GM15510 (cell line): ENCODE results near the gene SLC35F4.

Source experiments
- POLR2A ChIP-seq: IDR thresholded peaks from 3 replicates; pipeline ENCODE4 v1.6.1; 2011; ENCODE audit warnings: borderline replicate concordance; ENCODE audit not compliant: insufficient read length; ENCODE audit errors: extremely low read depth

The SLC35F4 gene

DNA sequence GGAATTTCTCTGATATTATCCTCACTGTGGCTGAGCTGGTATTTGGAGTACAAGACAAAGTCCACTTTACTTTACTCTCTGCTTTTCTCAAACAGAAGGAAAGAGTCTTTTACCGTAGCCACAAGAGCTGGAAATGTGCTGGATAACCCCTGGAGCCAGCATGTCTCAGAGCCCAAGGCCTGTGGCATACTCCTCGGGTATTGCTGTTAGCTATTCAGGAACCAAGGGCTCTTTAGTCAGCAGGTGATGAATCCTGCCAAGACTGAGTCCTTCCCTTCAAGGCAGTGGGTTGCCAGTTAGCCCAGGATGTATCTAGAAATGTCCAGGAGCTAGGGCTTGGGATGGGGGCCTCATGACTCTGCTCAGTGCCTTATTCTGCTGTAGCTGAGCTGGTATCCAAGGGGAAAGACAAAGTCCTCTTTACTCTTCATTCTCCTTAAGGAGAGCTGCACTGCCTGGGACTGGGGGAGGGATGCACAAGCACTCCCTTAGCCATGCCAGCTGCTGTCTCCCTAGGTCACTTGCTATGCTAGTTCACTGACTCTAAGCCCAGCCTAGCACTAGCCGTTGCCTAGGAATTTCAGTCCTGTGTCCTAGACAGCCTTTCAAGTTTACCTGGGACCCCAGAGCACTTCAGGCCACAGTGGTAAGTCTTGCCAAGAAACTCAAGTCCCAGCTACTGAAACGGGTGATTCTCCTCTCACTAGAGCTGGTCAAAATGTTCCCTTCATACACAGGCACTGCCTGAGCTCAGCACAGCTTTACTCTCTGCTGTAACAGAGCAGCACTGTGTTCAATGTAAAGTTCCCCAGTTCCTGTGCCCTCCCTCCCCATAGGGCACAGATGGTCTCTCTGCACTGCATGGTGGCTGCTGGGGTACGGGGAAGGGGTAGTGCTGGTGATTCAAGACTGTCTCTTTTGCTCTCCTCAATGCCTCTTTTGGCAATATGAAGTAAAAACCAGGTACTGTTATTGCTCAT is 136.4 kb downstream of the SLC35F4 start:
- TF ChIP-seq POLR2A: no peak

DNA sequence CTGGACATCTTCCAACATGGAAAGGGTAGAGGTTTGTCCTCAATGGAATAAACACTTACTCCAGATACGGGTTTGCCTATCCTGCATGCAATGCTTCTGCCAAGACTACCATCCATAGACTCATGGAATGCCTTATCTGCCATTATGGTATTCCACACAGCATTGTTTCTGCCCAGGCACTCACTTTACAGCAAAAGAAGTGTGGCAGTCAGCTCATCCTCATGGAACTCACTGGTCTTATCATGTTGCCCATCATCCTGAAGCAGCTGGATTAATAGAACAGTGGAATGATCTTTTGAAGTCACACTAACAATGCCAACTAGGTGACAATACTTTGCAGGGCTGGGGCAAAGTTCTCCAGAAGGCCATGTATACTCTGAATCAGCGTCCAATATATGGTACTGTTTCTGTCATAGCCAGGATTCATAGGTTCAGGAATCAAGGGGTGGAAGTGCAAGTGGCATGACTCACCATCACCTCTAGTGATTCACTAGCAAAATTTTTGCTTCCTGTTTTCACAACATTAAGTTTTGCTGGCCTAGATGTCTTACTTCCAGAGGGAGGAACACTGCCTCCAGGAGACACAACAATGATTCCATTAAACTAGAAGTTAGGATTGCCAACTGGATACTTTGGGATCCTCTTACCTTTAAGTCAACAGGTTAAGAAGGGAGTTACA is 140.4 kb downstream of the SLC35F4 start:
- no peak for TF ChIP-seq POLR2A

GRCh38 chr14:57714487-57714931 is 151.4 kb downstream of the SLC35F4 start:
- TF ChIP-seq POLR2A: no peak

DNA sequence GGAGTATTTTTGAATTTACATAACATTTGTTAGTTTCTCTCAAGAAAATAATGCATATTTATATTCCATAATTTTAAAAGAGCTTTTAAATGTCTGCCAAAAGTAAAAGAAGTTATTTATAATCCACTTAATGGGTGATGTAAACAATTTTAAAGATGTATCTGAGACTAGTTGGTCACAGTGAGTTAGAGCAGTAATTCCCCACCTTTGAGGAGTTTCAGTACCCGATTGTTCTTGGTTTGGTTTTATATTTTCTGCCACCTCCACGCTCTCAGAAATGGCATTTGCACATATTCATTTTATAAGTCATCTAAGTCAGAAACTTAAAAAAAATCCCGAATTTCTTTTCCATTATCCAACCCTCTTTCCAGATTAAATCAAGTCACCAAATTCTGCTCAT is 153.2 kb downstream of the SLC35F4 start:
- no peak for TF ChIP-seq POLR2A

DNA sequence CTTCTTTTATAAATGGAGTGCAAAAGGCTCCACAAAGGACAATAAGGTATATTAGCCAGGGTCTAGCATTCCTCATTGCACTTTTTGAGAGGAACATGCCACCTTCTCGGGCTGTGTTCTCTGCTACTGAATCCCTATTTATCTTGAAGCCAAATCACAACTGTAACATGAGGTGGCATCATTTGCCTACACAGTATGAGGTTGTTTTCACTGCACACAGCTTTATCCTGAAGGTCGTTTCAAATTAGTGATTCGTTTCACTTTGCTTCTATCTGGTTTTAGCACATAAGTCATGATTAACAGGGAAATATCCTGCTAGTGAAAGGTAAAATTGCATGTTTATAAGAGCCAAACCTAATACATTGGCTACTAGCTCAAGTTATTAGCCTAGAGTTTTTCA is 153.8 kb downstream of the SLC35F4 start:
- TF ChIP-seq POLR2A: no peak

GRCh38 chr14:57709909-57710308 is 156.0 kb downstream of the SLC35F4 start:
- no peak for TF ChIP-seq POLR2A

DNA sequence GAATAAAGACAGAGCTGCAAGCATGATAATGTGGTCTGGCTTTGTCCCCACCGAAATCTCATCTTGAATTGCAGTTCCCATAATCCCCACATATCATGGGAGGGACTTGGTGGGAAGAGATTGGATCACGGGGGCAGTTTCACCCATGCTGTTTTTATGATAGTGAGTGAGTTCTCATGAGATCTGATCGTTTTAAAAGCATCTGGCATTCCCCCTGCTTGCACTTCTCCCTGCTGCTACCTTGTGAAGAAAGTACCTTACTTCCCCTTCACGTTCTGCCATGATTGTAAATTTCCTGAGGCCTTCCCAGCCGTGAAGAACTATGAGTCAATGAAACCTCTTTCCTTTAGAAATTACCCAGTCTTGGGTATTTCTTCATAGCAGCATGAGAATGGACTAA is 158.7 kb downstream of the SLC35F4 start:
- TF ChIP-seq POLR2A: no peak

GRCh38 chr14:57704763-57705162 is 161.1 kb downstream of the SLC35F4 start:
- TF ChIP-seq POLR2A: no peak

GRCh38 chr14:57699947-57700346 is 165.9 kb downstream of the SLC35F4 start:
- no peak for TF ChIP-seq POLR2A

GRCh38 chr14:57692671-57693070 is 173.2 kb downstream of the SLC35F4 start:
- TF ChIP-seq POLR2A: no peak

- TF ChIP-seq POLR2A: no peak
These were observed 178.5 kb downstream of the SLC35F4 start for GRCh38 chr14:57687416-57687815.

GRCh38 chr14:57686304-57686703 is 179.6 kb downstream of the SLC35F4 start:
- no peak for TF ChIP-seq POLR2A

DNA sequence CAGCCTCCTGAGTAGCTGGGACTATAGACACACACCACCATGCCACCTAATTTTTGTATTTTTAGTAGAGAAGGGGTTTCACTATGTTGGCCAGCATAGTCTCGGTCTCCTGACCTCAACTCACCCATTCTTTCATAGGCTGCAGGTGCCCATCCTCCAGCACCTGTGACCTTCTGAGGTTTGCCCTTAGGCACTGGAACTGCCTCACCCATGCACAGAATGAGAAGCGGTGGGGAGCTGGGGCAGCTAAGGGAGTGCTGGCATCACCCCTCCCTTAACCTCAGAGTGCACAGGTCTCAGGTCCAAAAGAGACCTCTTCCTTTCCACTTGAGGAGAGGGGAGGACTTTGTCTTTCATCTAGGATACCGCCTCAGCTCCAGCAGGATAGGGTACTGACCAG is 194.9 kb downstream of the SLC35F4 start:
- no peak for TF ChIP-seq POLR2A

DNA sequence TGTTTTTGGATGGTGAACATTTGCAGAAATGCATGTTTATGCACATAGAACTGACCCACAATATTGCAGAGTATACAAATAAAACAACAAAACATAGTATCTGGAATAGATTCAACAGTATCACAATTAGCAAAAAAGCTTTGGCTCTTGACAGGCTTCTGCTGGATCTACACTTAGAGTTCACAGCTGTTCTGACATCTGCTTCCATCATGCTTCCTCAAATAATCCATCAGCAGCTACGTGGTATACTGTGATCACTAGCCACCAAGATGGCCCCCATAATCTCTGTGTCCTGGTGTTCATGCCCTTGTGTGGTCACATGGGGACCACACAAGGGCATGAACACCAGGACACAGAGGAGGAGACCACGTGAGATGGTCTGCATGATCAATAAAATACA is 205.7 kb downstream of the SLC35F4 start:
- TF ChIP-seq POLR2A: no peak

DNA sequence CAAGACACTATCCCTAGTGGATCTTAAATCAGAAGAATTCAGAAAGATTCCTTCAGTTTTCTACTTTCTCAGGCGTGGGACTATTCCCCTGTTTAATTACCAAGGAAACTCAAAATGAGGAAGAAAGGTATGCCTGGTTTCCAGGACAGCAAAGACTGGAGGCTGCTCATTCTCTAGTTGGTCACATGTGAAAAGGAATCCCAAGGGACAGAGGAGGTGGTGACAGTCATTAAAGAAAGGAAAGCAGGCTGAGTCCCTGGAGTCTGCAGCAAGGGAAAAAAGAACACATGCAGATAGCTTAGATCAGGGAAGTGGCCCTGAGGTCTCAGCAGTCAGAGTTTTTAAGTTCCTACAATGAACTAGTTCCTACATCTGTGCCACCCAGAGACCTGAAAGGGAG is 206.8 kb downstream of the SLC35F4 start:
- TF ChIP-seq POLR2A: no peak

DNA sequence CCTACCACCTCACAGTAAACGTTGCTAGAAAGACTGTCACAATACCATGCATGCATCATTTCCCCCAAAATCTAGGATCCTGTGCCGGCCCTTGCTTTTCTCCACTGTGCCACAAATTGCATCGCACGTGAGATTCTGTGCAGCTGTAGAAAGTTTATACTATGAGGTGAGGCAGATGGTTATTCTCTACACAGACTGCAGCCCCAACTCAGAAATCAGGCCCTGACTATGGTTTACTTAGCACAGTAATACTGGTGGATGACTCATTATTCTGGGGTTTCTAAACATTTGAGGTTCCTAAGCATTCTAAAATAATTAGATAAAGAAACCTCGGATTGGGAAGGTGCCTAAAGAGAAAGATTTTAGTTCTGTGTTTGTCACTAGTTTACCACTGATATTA is 208.4 kb downstream of the SLC35F4 start:
- no peak for TF ChIP-seq POLR2A
